Lung (tissue), 12 donors: ENCODE data around the gene TULP4. TPM values are rescaled to one million over a fixed set of nuclear protein-coding genes. Genes with fewer than 3 reads are reported as not detected.
A peak's percentile ranks its signal among the peaks of the same experiment; 100 is the strongest.

ENCODE experiments used
- ATAC-seq: fragments of 200-7000 bp; cut with Tn5 transposase; one replicate; pipeline ENCODE4 v1.9.1; 2020; ENCODE audit warnings: moderate number of reproducible peaks; ENCODE audit not compliant: insufficient read depth, low FRiP score
- DNase-seq, 3 donors: peaks; one replicate each; pipeline ENCODE4 v3.0.0-alpha.2; 2013 to 2017
- H3K27ac ChIP-seq, 2 donors: one replicate each; pipeline ENCODE4 v1.5.1; 2013; ENCODE audit warnings: mild to moderate bottlenecking in 2 of 2, moderate library complexity in 2 of 2, control low read depth in 1 of 2, inconsistent platforms in 1 of 2, low read depth in 1 of 2, low read length in 1 of 2
- H3K27me3 ChIP-seq, 3 donors: one replicate each; pipeline ENCODE4 v1.5.1; 2013; ENCODE audit warnings: low read length in 2 of 3; ENCODE audit not compliant: control insufficient read depth in 3 of 3, insufficient read depth in 3 of 3
- H3K36me3 ChIP-seq, 4 donors: one replicate each; pipeline ENCODE4 v1.5.1; 2013; ENCODE audit warnings: low read length in 4 of 4, mild to moderate bottlenecking in 1 of 4, moderate library complexity in 1 of 4; ENCODE audit not compliant: control insufficient read depth in 4 of 4, insufficient read depth in 4 of 4
- H3K4me1 ChIP-seq, 5 donors: one replicate each; pipeline ENCODE4 v1.5.1; 2013; ENCODE audit warnings: low read length in 5 of 5, mild to moderate bottlenecking in 2 of 5, moderate library complexity in 1 of 5; ENCODE audit not compliant: control insufficient read depth in 5 of 5, insufficient read depth in 5 of 5
- H3K4me3 ChIP-seq: one replicate; pipeline ENCODE4 v1.5.1; 2013; ENCODE audit warnings: mild to moderate bottlenecking, control low read depth, moderate library complexity
- H3K9ac ChIP-seq, 2 donors: one replicate each; pipeline ENCODE4 v1.5.1; 2013; ENCODE audit warnings: low read length in 2 of 2, control low read depth in 1 of 2; ENCODE audit not compliant: insufficient read depth in 1 of 2
- H3K9me3 ChIP-seq, 4 donors: one replicate each; pipeline ENCODE4 v1.5.1; 2013; ENCODE audit warnings: low read length in 3 of 4, mild to moderate bottlenecking in 1 of 4, moderate library complexity in 1 of 4; ENCODE audit not compliant: control insufficient read depth in 4 of 4, insufficient read depth in 3 of 4
- WGBS, 2 donors: extraction: QIAGEN DNeasy Blood & Tissue Kit; methylation state at CpG; one replicate each; pipeline ENCODE4 v1.1.7; 2013; 5-methylcytosine and 5-hydroxymethylcytosine counted together
- polyA plus RNA-seq, 2 donors: library from polyadenylated mRNA; stranded (reverse); fragments of 200-250 nt; gene quantifications; one replicate each; pipeline ENCODE4 v1.2.1, GENCODE V29; 2013
- total RNA-seq, 2 donors: library from RNA; depleted of rRNA in 1 of 2; stranded (reverse); fragments of >200 nt in 1 of 2; gene quantifications; one replicate each; pipeline ENCODE4 v1.2.1, GENCODE V29; 2014 to 2021
- TF ChIP-seq, protein P1 (sequence below): IDR thresholded peaks from 2 replicates; pipeline ENCODE4 v1.5.1; 2012; ENCODE audit warnings: mild to moderate bottlenecking; ENCODE audit errors: control extremely low read depth, extremely low read depth
- donor health status: control.
- donor health status: control.
- donor health status: Bipolar disorder and iron deficiency.
- donor health status: healthy.
- donor health status: DM: yes; HTN: yes; CAD: no.

The TULP4 gene
- total and polyA plus RNA-seq, 4 donors, result 4.5 to 147 (median 39.2) TPM

DNA sequence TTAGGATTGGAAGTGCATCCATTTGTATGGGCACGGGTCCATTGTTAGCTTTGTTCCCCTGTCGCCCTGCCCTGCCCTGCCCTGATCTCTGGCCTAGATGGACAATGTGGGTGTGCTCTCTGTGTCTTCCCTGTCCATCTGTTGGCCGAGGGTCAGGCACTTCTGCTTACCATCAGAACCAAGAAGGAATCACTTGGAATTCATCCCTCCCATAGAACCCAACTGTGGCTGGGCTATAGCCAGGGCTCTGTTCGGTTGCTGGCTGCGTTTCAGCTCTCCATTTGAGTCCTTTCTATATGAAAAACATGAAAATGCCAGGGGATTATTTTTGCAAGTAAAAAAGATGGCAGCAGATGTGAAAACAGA is 26.6 kb upstream of the TULP4 start:
- ATAC-seq (no peak), DNase-seq (peak; percentile 56 to 76 (median 76))
- peaks cover 0 to 59% (median 16%) of the 10 kb centered on the region in 5 donors for H3K4me1 ChIP-seq
- no peaks in the 10 kb centered on the region for H3K27me3 ChIP-seq
- H3K27ac ChIP-seq, result no peak overlapping the region
- no peaks in the 10 kb centered on the region for H3K9me3 ChIP-seq
- peaks cover 0 to 2% (median 0%) of the 10 kb centered on the region in 4 donors for H3K36me3 ChIP-seq
- 79 to 85% methylated on average over 5 of the region's 5 CpGs for WGBS, 2 donors
- H3K4me3 ChIP-seq, result no peak overlapping the region
- TF ChIP-seq, protein P1, sequence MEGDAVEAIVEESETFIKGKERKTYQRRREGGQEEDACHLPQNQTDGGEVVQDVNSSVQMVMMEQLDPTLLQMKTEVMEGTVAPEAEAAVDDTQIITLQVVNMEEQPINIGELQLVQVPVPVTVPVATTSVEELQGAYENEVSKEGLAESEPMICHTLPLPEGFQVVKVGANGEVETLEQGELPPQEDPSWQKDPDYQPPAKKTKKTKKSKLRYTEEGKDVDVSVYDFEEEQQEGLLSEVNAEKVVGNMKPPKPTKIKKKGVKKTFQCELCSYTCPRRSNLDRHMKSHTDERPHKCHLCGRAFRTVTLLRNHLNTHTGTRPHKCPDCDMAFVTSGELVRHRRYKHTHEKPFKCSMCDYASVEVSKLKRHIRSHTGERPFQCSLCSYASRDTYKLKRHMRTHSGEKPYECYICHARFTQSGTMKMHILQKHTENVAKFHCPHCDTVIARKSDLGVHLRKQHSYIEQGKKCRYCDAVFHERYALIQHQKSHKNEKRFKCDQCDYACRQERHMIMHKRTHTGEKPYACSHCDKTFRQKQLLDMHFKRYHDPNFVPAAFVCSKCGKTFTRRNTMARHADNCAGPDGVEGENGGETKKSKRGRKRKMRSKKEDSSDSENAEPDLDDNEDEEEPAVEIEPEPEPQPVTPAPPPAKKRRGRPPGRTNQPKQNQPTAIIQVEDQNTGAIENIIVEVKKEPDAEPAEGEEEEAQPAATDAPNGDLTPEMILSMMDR, result no peak
- H3K9ac ChIP-seq, result peak overlapping the region in 1 of 2 donors; percentile 62

DNA sequence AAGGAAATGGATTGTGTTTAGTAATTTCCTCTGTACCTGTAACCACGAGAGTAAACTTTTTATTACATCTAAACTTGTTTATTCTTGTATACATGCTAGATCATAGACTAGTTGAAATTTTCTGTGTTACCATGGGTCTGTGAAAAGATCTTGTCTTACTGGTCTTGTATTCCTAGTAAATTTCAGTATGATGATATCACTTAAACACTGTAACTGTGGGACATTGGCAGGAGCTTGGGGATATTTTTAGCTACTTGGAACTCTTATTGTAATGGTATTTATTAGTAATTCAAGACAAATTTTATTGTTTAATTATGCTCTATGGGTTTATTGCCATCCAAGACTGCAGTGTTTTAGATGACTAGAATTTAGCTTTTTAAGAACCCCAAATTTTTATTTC is 25.9 kb upstream of the TULP4 start:
- 21 to 34% methylated on average over 1 of the region's 1 CpG for WGBS, 2 donors
- Histone ChIP-seq H3K4me3 (no peak overlapping the region), H3K9me3 (no peaks in the 10 kb centered on the region), H3K27me3 (no peaks in the 10 kb centered on the region), H3K4me1 (peaks cover 0 to 57% (median 16%) of the 10 kb centered on the region in 5 donors), H3K27ac (no peak overlapping the region), H3K9ac (peak overlapping the region in 1 of 2 donors; percentile 43), H3K36me3 (peaks cover 0 to 2% (median 0%) of the 10 kb centered on the region in 4 donors)
- TF ChIP-seq, protein P1, result no peak
- peak in 2 of 3 donors; percentile 65 to 74 for DNase-seq
- ATAC-seq, result no peak

DNA sequence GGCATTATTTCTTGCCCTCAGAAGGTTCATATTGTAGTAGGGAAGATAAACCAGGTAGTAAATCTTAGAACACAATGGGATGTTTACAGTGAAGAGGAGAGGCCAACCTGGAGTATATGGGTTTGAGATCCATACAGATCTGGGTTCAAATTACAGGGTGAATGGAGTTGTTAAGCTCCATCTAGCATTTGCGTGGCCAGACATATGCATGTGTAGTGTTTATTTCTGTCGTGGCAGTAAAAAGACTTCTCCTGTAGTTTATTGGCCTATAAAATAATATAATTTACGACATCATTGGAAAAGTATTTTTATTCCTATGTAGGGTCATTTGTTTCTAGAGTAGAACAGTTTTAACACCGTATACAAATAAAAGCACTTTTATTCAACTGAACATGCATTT is 25.2 kb upstream of the TULP4 start:
- no peak overlapping the region for H3K27ac ChIP-seq
- no peak for ATAC-seq
- 95 to 98% methylated on average over 4 of the region's 4 CpGs for WGBS, 2 donors

More for the DNA sequence above, 25.2 kb upstream of the TULP4 start:
- Histone ChIP-seq H3K9me3 (no peaks in the 10 kb centered on the region), H3K36me3 (peaks cover 0 to 2% (median 0%) of the 10 kb centered on the region in 4 donors), H3K27me3 (no peaks in the 10 kb centered on the region), H3K4me1 (peaks cover 0 to 50% (median 16%) of the 10 kb centered on the region in 5 donors), H3K9ac (peak overlapping the region in 1 of 2 donors; percentile 43), H3K4me3 (no peak overlapping the region)
- TF ChIP-seq, protein P1, result no peak
- DNase-seq, result no peak
